Measurements from ENCODE around the gene NEU1.
"Not testable (repeated sequence)": the region's sequence is repeated elsewhere in the genome, so short reads cannot be mapped to it uniquely, and the experiment has no call there.

NEU1 gene

GRCh38 chr6:31834367-31835250, 28.0 kb downstream of the NEU1 start:
- no peaks in the 10 kb centered on the region for H3K9me3 Mint-ChIP-seq
- peaks cover 53% of the 10 kb centered on the region for H3K36me3 Mint-ChIP-seq (ENCODE audit: low read depth)
- peaks cover 34% of the 10 kb centered on the region for H3K4me1 Mint-ChIP-seq (ENCODE audit: low read depth)
- H3K4me3 Mint-ChIP-seq, result peak overlapping the region; percentile 95
- H3K27me3 Mint-ChIP-seq (ENCODE audit: low read depth), result no peaks in the 10 kb centered on the region
- peak; percentile 70 for DNase-seq (ENCODE audit: low spot score)
- H3K27ac Mint-ChIP-seq, result peak overlapping the region; percentile 95

- H3K4me1 Mint-ChIP-seq (ENCODE audit: low read depth), result peaks cover 24% of the 10 kb centered on the region
- H3K27me3 Mint-ChIP-seq (ENCODE audit: low read depth), result no peaks in the 10 kb centered on the region
- no peak overlapping the region for H3K27ac Mint-ChIP-seq
- H3K9me3 Mint-ChIP-seq, result no peaks in the 10 kb centered on the region
- DNase-seq (ENCODE audit: low spot score), result no peak
- H3K4me3 Mint-ChIP-seq, result peak overlapping the region; percentile 92
- H3K36me3 Mint-ChIP-seq (ENCODE audit: low read depth), result peaks cover 29% of the 10 kb centered on the region
Measured at GRCh38 chr6:31831350-31832215, 31.0 kb downstream of the NEU1 start.

- H3K36me3 Mint-ChIP-seq (ENCODE audit: low read depth), result peaks cover 22% of the 10 kb centered on the region
- H3K27ac Mint-ChIP-seq, result peak overlapping the region; percentile 79
- H3K4me3 Mint-ChIP-seq, result peak overlapping the region; percentile 92
- peaks cover 22% of the 10 kb centered on the region for H3K4me1 Mint-ChIP-seq (ENCODE audit: low read depth)
- no peak for DNase-seq (ENCODE audit: low spot score)
- H3K9me3 Mint-ChIP-seq, result no peaks in the 10 kb centered on the region
- H3K27me3 Mint-ChIP-seq (ENCODE audit: low read depth), result no peaks in the 10 kb centered on the region
Measured at GRCh38 chr6:31830886-31831335, 31.7 kb downstream of the NEU1 start.

GRCh38 chr6:31829633-31830283, 32.9 kb downstream of the NEU1 start:
- Mint-ChIP-seq H3K27ac (peak overlapping the region; percentile 79), H3K4me3 (peak overlapping the region; percentile 92), H3K4me1 (ENCODE audit: low read depth) (peaks cover 30% of the 10 kb centered on the region), H3K9me3 (no peaks in the 10 kb centered on the region), H3K36me3 (ENCODE audit: low read depth) (peaks cover 13% of the 10 kb centered on the region), H3K27me3 (ENCODE audit: low read depth) (no peaks in the 10 kb centered on the region)
- DNase-seq (ENCODE audit: low spot score), result no peak

- Mint-ChIP-seq H3K36me3 (ENCODE audit: low read depth) (peaks cover 13% of the 10 kb centered on the region), H3K27me3 (ENCODE audit: low read depth) (no peaks in the 10 kb centered on the region), H3K4me3 (peak within 1 kb of the TSS; percentile 97), H3K4me1 (ENCODE audit: low read depth) (peaks cover 40% of the 10 kb centered on the region), H3K9me3 (no peaks in the 10 kb centered on the region), H3K27ac (peak within 1 kb of the TSS; percentile 99)
- peak; percentile 98 for DNase-seq (ENCODE audit: low spot score)
Measured at GRCh38 chr6:31827286-31828079, 35.1 kb downstream of the NEU1 start, which contains the start of gene HSPA1B. Gene HSPA1B (plus strand): TSS chr6:31827738. CDS start chr6:31827951, 213 bp downstream.

GRCh38 chr6:31826793-31827285, 35.8 kb downstream of the NEU1 start:
- no peaks in the 10 kb centered on the region for H3K9me3 Mint-ChIP-seq
- H3K27ac Mint-ChIP-seq, result peak overlapping the region; percentile 99
- no peaks in the 10 kb centered on the region for H3K27me3 Mint-ChIP-seq (ENCODE audit: low read depth)
- H3K36me3 Mint-ChIP-seq (ENCODE audit: low read depth), result peaks cover 13% of the 10 kb centered on the region
- peak overlapping the region; percentile 97 for H3K4me3 Mint-ChIP-seq
- H3K4me1 Mint-ChIP-seq (ENCODE audit: low read depth), result peaks cover 40% of the 10 kb centered on the region
- DNase-seq (ENCODE audit: low spot score), result no peak

GRCh38 chr6:31825553-31825952, 37.1 kb downstream of the NEU1 start:
- Mint-ChIP-seq H3K36me3 (ENCODE audit: low read depth) (peaks cover 7% of the 10 kb centered on the region), H3K27me3 (ENCODE audit: low read depth) (no peaks in the 10 kb centered on the region), H3K27ac (peak overlapping the region; percentile 62), H3K4me1 (ENCODE audit: low read depth) (peaks cover 37% of the 10 kb centered on the region), H3K4me3 (peak overlapping the region; percentile 97), H3K9me3 (no peaks in the 10 kb centered on the region)
- DNase-seq (ENCODE audit: low spot score), result no peak

- DNase-seq (ENCODE audit: low spot score); H3K27me3 Mint-ChIP-seq (ENCODE audit: low read depth); H3K36me3 Mint-ChIP-seq (ENCODE audit: low read depth); H3K9me3 Mint-ChIP-seq; H3K27ac Mint-ChIP-seq: not testable (repeated sequence)
- Mint-ChIP-seq H3K4me3 (peak overlapping the region; percentile 16), H3K4me1 (ENCODE audit: low read depth) (peaks cover 40% of the 10 kb centered on the region)
Measured at GRCh38 chr6:31823592-31824196, 38.9 kb downstream of the NEU1 start.

GRCh38 chr6:31822036-31822821, 40.4 kb downstream of the NEU1 start:
- peaks cover 15% of the 10 kb centered on the region for H3K36me3 Mint-ChIP-seq (ENCODE audit: low read depth)
- DNase-seq (ENCODE audit: low spot score), result peak; percentile 72
- H3K4me1 Mint-ChIP-seq (ENCODE audit: low read depth), result peaks cover 47% of the 10 kb centered on the region
- no peaks in the 10 kb centered on the region for H3K9me3 Mint-ChIP-seq
- peak overlapping the region; percentile 93 for H3K27ac Mint-ChIP-seq
- no peaks in the 10 kb centered on the region for H3K27me3 Mint-ChIP-seq (ENCODE audit: low read depth)
- H3K4me3 Mint-ChIP-seq, result peak overlapping the region; percentile 92

GRCh38 chr6:31821301-31822035, 41.2 kb downstream of the NEU1 start:
- Mint-ChIP-seq H3K36me3 (ENCODE audit: low read depth) (peaks cover 12% of the 10 kb centered on the region), H3K9me3 (no peaks in the 10 kb centered on the region), H3K27ac (peak overlapping the region; percentile 93), H3K4me1 (ENCODE audit: low read depth) (peaks cover 40% of the 10 kb centered on the region), H3K27me3 (ENCODE audit: low read depth) (no peaks in the 10 kb centered on the region), H3K4me3 (peak overlapping the region; percentile 92)
- peak; percentile 77 for DNase-seq (ENCODE audit: low spot score)

- DNase-seq (ENCODE audit: low spot score); H3K9me3 Mint-ChIP-seq; H3K27ac Mint-ChIP-seq; H3K27me3 Mint-ChIP-seq (ENCODE audit: low read depth): not testable (repeated sequence)
- H3K4me3 Mint-ChIP-seq, result peak overlapping the region; percentile 92
- peaks cover 36% of the 10 kb centered on the region for H3K4me1 Mint-ChIP-seq (ENCODE audit: low read depth)
- H3K36me3 Mint-ChIP-seq (ENCODE audit: low read depth), result peaks cover 12% of the 10 kb centered on the region
Measured at GRCh38 chr6:31820399-31820798, 42.2 kb downstream of the NEU1 start.

Measured in T-helper 2 cell treated with Interferon-gamma antibody and Interleukin-4, amounts not matched to agents 5 μg/mL and 100 μg/mL, for 36 hours (primary cell).